Fibroblast of skin of left biceps (primary cell): Measurements from ENCODE around the gene NALCN.
"Not testable (repeated sequence)": the region's sequence is repeated elsewhere in the genome, so short reads cannot be mapped to it uniquely, and the experiment has no call there.

ENCODE experiments used
- DNase-seq, 2 experiments: peaks; one replicate each; pipeline ENCODE4 v3.0.0-alpha.2; 2013; ENCODE audit warnings: low read depth in 2 of 2

NALCN gene

DNA sequence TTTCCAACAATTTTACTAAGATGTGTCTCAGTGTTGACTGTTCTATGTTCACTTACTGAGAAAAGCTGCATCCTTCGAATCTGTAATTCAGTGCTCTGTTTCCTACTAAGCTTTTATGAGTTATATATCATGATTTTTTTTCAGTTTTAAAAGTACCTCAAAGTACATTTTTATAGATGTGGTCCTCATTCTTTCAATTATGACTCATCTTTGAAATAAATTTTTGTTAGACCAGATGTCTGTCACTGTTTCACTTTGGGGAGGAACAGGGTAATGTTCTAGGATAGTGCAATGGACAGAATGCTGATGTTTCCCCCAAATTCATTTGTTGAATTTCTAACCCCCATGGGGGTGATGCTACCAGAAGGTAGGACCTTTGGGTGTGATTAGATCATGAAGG is 74.8 kb downstream of the NALCN start:
- no peak for DNase-seq

DNA sequence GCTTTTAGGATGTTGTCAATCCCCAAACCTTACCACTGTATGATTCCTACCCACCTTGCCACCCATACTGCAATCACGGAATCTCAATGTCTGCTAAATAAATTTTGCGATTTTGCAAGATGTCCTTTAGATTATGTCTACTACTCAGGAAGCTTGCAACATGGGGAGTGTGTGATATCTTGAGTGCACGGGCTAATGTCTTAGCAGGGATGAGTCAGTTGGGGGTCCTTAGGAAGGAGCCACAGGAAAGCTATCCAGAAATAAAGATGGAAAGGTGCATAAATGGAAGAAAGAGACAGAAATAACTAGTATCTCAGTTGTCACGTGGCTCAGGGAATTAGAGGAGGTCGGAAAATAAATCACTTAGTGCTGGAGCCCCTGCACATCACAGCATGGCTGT is 77.1 kb downstream of the NALCN start:
- DNase-seq = no peak

DNA sequence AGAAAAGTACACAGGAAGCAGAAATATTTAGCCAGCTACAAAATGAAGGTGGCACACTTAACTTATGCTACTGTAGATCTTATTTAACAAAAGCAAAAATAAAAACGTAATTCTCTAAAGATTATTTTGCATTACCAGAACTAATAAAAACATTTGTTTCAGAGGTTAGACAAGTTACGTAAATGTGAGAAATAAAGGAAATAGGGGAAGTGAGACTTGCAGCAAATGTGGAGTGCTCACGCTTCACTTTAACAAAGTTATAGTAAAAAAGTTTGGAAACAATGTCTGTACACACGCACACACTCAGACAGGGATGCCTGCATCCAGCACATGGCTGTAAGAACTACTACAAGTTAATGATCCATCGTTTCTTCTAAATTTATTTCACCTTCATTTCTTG is 83.7 kb downstream of the NALCN start:
- no peak for DNase-seq

DNA sequence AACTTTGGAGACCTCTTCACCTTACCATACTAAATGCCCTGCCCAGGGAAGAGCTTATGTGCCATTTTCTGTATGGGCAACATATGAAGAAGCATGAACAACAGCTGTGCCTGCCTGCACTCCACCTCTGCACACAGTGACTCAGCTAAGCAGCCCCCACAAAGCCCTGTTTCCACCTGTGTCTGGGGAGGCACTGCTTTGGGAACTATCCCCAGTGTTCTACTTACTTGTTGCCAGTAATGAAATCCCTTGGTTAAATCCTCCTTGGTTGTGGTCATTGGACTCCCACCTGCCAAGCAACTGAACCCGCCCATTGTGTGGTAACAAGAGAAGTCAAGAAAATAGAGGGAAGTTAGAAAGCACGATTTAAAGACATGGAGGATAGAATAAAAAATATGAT is 84.6 kb downstream of the NALCN start:
- DNase-seq = no peak

GRCh38 chr13:101327871-101328270 is 88.4 kb downstream of the NALCN start:
- no peak for DNase-seq

DNA sequence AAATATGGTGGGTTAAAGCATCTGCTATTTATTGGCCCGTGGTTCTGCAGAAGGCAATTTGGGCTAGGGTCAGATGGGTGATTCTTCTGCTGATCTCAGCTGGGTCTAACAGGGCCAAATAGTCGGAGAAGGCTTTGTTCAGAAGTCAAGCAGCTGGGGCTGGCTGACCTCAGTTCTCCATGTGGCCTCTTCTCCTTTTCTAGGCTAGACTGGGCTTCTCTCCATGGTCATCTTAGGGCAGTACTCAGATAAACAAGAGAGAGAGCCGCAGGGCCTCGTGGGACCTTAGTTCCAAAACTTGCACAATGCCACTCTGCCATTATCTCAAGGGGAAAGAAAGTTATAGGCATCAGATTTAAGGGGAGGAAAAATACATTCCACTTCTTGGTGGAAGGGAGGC is 89.6 kb downstream of the NALCN start:
- no peak for DNase-seq

DNA sequence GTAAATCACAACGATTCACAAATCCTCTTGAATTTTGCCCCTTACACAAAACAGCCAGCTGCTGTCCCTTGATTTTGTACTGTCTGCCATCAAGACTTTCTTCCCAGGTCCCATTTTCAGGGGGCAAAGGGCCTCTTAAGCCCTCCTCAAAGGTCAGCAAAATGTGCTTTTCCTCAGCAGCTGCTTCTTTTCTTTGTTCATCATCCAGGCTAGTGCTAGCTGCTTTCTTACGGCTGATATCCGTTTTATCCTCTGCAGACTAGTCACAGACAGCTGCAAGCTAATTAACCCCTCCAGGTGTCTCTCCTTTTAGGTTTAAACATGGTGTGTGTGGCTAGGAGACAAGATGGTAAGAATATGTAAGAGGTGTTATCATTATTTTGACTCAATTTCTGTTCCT is 90.9 kb downstream of the NALCN start:
- DNase-seq = no peak

DNA sequence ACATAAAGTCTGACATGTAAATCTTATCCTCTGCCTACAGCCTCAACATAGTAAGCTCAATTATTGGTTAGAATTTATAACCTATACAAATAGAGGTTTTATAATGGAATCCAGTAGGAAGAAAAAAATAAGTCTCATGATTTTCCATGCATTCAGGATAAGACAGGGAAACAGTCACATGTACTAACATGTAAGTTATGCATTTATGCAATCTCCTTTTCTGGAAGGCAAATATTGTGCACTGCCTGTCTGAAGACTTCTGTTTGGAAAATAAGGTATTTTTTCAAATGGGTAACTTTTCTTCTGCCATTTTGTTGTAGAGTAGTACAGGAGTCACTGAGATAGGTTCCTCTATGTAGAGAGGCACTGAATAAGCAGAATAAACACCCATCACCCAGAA is 92.7 kb downstream of the NALCN start:
- DNase-seq = no peak

DNA sequence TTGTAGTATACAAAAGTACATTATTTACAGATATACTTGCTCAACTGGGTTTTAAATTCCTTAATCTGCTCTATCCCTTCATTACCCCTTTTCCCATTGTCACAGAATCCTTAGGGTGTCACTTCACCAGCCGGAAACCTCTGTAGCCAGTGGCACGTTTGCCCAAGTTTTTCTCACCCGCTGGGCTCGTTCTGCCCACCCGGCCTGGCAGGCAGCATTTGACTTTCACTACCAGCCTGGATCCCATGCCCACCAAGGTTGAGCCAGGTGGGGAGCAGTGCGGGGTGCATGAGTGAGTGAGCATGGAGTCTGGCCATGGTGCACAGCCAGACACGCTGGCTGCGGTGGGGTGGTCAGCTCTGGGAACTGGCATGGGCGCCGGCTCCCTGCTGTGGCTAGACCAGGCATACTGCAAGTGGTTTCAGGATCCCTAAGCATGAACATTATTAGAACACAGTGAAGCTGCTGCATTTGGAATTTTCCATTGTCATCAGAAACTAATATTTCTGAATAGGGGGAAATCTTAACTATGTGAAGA is 98.3 kb downstream of the NALCN start:
- no peak for DNase-seq

- not testable (repeated sequence) for DNase-seq
Observed at GRCh38 chr13:101313479-101313878, 102.8 kb downstream of the NALCN start.

DNA sequence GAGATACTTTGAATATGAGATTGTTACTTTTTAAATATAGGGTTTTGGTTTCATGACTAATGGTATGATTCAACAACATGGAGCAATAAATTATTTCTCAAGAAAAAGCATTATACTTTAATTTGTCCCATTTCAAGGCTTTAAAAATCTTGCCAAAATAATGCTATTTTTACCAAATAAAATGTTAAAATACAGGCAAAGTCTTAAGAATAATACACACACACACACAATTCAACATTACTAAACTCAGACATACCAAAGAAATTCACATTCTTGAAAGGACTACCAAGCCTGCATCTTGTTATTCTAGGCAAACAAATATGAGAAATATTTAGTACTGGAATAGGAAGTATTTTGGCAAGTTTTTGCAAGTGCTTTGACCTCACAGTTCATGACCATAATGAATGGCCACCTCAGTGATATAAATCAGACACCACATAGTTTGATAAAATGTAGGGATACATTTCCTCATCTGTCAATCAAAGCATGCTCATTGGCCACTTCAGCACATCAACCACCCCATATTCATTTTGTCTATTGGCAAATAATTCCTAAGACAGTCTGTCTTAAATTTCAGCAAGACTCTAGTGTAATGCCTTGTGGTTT is 107.2 kb downstream of the NALCN start:
- peak; percentile 89 to 92 for DNase-seq

DNA sequence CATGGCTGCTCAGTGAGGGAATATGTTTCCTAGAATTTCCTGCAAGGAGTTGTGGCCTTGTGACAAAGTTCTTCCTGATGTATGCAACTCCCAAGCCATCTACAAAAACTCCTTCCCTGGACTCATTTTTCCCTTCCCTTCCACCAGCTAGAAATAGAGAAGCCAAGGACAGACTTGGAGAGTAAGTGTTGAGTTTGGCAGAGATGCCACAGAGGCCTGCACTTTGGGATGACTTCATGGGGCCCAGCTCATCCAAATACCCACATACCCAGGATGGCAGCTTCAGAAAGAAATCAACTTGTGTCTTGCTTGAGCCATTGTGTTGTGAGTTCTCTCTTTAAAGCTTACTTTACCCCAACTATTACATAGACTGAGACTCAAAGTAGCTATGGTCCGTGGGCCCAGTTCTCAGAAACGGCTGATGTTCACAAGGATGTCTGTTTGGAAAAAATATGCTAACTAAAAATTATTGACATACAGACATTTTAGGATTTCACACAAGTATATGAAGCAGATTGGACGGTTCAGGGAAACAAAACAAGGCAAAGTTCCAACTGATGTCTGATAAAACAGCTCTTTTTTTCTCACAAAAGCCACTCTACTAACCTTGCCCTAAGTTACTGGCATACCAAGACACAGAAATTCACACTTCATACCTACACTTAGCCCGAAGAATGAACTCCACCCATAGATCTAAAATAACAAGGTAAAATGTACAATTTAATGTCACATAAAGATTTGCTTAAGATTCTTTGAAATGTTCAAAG is 107.9 kb downstream of the NALCN start:
- DNase-seq = no peak

DNA sequence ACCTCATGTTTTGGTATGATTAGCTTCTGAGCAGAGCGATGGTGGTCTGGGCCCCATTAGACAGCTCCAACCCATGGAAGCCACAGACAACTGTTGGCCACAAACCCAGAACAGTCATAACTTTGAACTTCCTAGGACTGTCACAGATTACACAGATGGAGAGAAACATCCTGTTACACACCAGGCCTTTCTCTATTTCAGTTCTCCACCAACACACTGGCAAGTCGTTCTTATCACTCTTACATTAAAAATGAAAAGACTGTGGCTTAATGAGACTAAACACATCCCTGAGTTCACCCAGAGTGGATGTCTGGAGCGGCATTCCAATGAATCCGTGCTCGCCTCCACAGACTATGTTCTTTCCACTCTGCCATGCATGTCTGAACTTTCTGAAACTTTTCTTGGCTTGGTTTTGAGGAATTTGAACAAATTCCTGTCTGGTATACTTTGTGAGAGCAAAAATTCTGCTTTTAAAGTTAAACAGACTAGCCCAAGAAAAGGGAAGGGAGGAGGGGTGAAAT is 109.1 kb downstream of the NALCN start:
- peak; percentile 84 to 85 for DNase-seq

GRCh38 chr13:101306773-101307172 is 109.5 kb downstream of the NALCN start:
- DNase-seq = no peak

DNA sequence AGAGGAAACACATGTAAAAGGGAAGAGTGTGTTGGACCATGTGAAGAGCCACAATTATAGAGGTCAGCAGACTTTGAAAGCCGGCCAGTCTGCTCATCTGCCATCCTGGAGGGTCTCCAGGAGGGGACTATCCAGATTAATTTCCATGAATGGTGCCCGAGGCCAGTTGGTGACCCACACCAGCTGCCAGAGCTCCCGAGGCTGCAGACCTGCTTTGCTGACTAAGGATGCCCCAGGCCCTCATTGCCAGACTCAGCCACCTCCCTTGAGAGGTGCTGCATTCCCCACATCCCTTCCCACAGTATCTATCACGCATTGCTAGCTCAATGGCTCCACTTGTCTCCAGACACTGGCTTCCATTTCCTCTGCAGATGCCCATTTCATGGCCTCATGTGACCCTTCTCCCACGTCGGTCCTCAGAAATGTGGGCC is 110.3 kb downstream of the NALCN start:
- DNase-seq = no peak

- no peak for DNase-seq
Observed at GRCh38 chr13:101303521-101303920, 112.8 kb downstream of the NALCN start.

GRCh38 chr13:101301053-101301452 is 115.3 kb downstream of the NALCN start:
- DNase-seq = no peak

- no peak for DNase-seq
Observed at GRCh38 chr13:101300531-101300930, 115.8 kb downstream of the NALCN start.

DNA sequence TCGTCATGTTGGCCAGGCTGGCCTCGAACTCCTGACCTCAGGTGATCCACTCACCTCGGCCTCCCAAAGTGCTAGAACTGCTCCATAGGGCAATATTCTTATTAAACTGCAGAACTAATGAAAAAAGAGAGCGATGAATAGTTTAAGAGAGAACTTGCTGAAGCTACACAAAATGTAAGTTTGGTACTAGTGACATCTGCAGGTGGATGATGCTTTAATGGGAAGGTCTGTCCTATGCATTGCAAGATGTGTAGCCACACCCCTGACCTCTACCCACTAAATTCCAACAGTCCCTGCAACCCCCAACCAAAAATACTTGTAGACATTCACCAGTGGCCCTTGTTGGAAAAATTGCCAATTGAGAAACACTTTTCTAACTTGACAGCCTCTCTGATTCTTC is 117.8 kb downstream of the NALCN start:
- DNase-seq = no peak

GRCh38 chr13:101297794-101298193 is 118.5 kb downstream of the NALCN start:
- no peak for DNase-seq

DNA sequence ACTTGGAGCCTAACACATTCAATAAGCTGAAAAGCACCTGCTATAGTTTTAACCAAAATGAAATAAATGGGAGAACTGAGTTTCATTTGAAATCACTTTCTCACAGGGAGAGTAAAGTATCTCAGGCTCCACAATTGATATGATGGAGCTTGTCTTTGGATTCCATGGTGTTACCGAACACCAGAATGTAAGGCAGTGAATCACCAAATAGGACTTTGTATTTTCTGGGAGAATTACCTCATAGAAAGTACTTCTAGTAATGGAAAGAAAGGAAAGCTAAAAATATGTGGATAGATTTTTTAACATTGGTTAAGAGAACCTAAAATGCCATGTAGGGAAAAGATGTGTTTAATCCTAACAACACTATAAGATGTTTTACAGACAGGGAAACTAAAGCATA is 123.6 kb downstream of the NALCN start:
- DNase-seq = no peak

- DNase-seq = no peak
Observed at GRCh38 chr13:101291646-101292515, 124.4 kb downstream of the NALCN start.
